ENCODE measurements around the gene SAFB.

Gene SAFB

GRCh38 chr19:5677580-5677979 lies 54.7 kb downstream of the SAFB start:
- Histone ChIP-seq H3K4me1 (ENCODE audit: low read length) (peaks cover 12% of the 10 kb centered on the region; the same call in 1 of the 2 replicates), H3K9me3 (ENCODE audit: insufficient read depth, low read length) (no peaks in the 10 kb centered on the region), H3K4me2 (ENCODE audit: low read length) (no peak overlapping the region), H3K27ac (ENCODE audit: low read length) (no peak overlapping the region), H3K36me3 (replicated peaks; ENCODE audit: low read depth, low read length) (peaks cover 11% of the 10 kb centered on the region), H3K79me2 (ENCODE audit: low read length) (peaks cover 12% of the 10 kb centered on the region), H2AFZ (ENCODE audit: low read depth, low read length) (no peak overlapping the region), H4K20me1 (ENCODE audit: insufficient read depth, low read length) (no peaks in the 10 kb centered on the region), H3K4me3 (ENCODE audit: low read length) (no peak overlapping the region), H3K27me3 (ENCODE audit: low read depth, low read length) (no peaks in the 10 kb centered on the region), H3K9ac (ENCODE audit: low read length) (no peak overlapping the region)
- no peak for TF ChIP-seq EZH2phosphoT487 (IDR thresholded peaks at IDR 0.05; ENCODE audit: low read depth)
- no peak for TF ChIP-seq CTCF (IDR thresholded peaks at IDR 0.05; ENCODE audit: low read depth, low read length)

DNA sequence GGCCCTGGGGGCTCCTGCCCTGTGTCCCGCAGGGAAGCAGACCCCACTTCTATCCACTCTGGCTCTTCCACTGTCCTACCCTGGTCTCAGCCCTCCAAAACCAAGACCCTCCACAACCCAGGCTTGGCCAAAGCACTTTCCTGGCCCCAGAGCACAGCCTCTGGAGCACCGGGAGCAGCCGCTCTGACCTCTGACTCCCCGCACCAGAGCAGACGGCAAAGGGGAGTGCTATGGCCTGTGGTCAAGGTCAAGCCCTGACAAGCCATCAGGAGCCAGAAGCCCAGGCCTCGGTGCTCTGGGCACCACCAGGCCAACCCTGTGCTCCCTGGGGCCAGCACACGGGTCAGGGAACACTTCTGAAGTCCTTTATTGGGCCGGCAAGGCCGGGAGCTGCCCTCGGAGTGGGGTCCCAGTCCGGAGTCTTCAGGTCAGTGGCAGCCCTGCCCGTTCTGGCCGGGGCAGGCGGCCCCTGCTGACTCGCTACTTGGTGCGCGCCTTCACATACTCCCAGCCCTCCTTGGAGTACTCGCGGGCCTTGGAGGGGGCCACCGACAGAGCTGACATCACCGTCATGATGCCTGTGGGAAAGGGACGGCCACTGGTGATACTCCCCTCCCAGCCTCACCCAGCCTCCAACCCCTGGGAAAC lies 55.3 kb downstream of the SAFB start:
- Histone ChIP-seq H3K79me2 (ENCODE audit: low read length) (peaks cover 12% of the 10 kb centered on the region), H3K4me1 (ENCODE audit: low read length) (peaks cover 12% of the 10 kb centered on the region; the same call in 1 of the 2 replicates), H3K27me3 (ENCODE audit: low read depth, low read length) (no peaks in the 10 kb centered on the region), H3K36me3 (replicated peaks; ENCODE audit: low read depth, low read length) (peaks cover 6% of the 10 kb centered on the region), H3K4me3 (ENCODE audit: low read length) (no peak overlapping the region), H3K4me2 (ENCODE audit: low read length) (no peak overlapping the region), H3K9ac (ENCODE audit: low read length) (no peak overlapping the region), H4K20me1 (ENCODE audit: insufficient read depth, low read length) (no peaks in the 10 kb centered on the region), H3K9me3 (ENCODE audit: insufficient read depth, low read length) (no peaks in the 10 kb centered on the region), H3K27ac (ENCODE audit: low read length) (no peak overlapping the region), H2AFZ (ENCODE audit: low read depth, low read length) (no peak overlapping the region)
- TF ChIP-seq CTCF (IDR thresholded peaks at IDR 0.05; ENCODE audit: low read depth, low read length) (no peak), EZH2phosphoT487 (IDR thresholded peaks at IDR 0.05; ENCODE audit: low read depth) (no peak)

DNA sequence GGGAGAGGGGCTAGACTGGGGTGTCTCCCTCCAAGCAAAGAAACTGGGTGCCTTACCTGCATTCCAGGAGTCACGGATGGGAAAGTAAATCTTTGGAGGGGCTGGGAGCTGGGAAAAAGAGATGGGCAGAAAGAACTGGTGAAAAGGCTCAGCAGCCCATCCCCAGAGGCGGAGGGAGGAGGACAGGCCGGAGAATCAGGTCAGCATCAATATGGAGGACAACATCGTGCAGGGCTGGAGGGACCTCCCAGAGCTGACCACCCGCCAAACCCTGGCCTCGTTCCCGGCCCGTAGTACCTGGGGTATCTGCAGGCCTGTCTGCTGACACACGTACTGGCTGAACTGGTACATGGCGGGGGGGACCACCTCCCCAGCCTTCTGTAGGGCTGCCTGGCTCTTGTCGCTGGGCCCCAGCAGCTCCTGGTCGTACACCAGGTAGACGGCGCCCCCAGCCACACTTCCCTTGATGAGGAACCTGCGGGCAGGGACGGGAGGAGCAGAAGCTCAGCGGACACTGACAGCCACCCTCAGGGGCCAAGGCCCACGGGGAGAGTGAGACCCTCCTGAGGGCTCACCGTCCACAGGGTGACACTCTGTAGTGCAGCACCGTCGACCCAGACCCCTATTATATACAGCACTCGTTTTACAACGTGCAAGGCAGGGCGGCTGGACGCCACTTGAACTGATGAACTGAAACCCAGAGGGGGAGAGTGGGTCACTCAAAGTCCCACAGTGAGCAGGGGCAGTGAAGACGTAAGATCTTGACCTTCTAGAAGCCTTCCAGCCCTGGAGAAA lies 56.6 kb downstream of the SAFB start:
- peaks cover 12% of the 10 kb centered on the region for H3K79me2 ChIP-seq (ENCODE audit: low read length)
- no peaks in the 10 kb centered on the region for H3K9me3 ChIP-seq (ENCODE audit: insufficient read depth, low read length)
- H3K27me3 ChIP-seq (ENCODE audit: low read depth, low read length): no peaks in the 10 kb centered on the region
- H3K4me2 ChIP-seq (ENCODE audit: low read length): peak overlapping the region; percentile 96
- H3K9ac ChIP-seq (ENCODE audit: low read length): peak overlapping the region; percentile 92
- H4K20me1 ChIP-seq (ENCODE audit: insufficient read depth, low read length): no peaks in the 10 kb centered on the region
- H3K36me3 ChIP-seq (replicated peaks; ENCODE audit: low read depth, low read length): peaks cover 3% of the 10 kb centered on the region
- H2AFZ ChIP-seq (ENCODE audit: low read depth, low read length): peak overlapping the region; percentile 81; the same call in 1 of the 2 replicates
- TF ChIP-seq EZH2phosphoT487 (IDR thresholded peaks at IDR 0.05; ENCODE audit: low read depth) (no peak), CTCF (IDR thresholded peaks at IDR 0.05; ENCODE audit: low read depth, low read length) (no peak)
- H3K27ac ChIP-seq (ENCODE audit: low read length): peak overlapping the region; percentile 65
- peak overlapping the region; percentile 88 for H3K4me3 ChIP-seq (ENCODE audit: low read length)
- H3K4me1 ChIP-seq (ENCODE audit: low read length): peaks cover 12% of the 10 kb centered on the region; the same call in 1 of the 2 replicates

DNA sequence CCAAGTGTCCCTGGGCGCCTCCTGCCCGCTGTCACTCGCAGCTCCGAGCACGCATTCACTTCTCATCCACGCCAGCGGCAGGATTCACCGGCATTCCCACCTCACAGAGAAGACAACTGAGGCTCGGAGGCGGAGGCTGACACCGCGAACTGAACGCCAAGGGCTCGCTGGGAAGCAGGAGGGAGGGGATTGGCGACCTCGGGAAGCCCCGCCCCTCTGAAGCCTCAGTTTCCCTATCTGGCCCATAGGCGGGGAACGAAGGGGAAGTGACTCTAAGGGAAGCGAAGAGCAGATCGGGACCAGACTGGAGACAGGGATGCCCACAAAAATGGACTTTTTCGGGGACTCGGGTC lies 57.2 kb downstream of the SAFB start:
- Histone ChIP-seq H3K4me3 (ENCODE audit: low read length) (peak overlapping the region; percentile 88), H3K27ac (ENCODE audit: low read length) (peak overlapping the region; percentile 65), H3K9ac (ENCODE audit: low read length) (peak overlapping the region; percentile 92), H3K36me3 (replicated peaks; ENCODE audit: low read depth, low read length) (peaks cover 3% of the 10 kb centered on the region), H2AFZ (ENCODE audit: low read depth, low read length) (peak overlapping the region; percentile 81), H3K27me3 (ENCODE audit: low read depth, low read length) (no peaks in the 10 kb centered on the region), H3K79me2 (ENCODE audit: low read length) (peaks cover 12% of the 10 kb centered on the region), H3K4me1 (ENCODE audit: low read length) (peaks cover 12% of the 10 kb centered on the region; the same call in 1 of the 2 replicates), H3K4me2 (ENCODE audit: low read length) (peak overlapping the region; percentile 96), H3K9me3 (ENCODE audit: insufficient read depth, low read length) (no peaks in the 10 kb centered on the region), H4K20me1 (ENCODE audit: insufficient read depth, low read length) (no peaks in the 10 kb centered on the region)
- TF ChIP-seq CTCF (IDR thresholded peaks at IDR 0.05; ENCODE audit: low read depth, low read length): no peak
- no peak for TF ChIP-seq EZH2phosphoT487 (IDR thresholded peaks at IDR 0.05; ENCODE audit: low read depth)
